Karpas-422 (cell line): ENCODE measurements around the gene ALS2CL. TPM values are rescaled to one million over a fixed set of nuclear protein-coding genes. Genes with fewer than 3 reads are reported as not detected.

Source experiments
- DNase-seq: peaks from one replicate; pipeline ENCODE4 v3.0.0-alpha.2; 2015
- H2AFZ ChIP-seq: fragments of 200-600 bp; sonication (generic); 2 replicates; pipeline ENCODE4 v1.6.1; 2014; ENCODE audit warnings: antibody characterized with exemption, low read length, mixed read lengths
- H3K27ac ChIP-seq: fragments of 200-600 bp; sonication (generic); 2 replicates; pipeline ENCODE4 v1.5.1; 2014; ENCODE audit warnings: mild to moderate bottlenecking, low read length, moderate library complexity
- H3K27me3 ChIP-seq: fragments of 200-600 bp; sonication (generic); 2 replicates; pipeline ENCODE4 v1.6.1; 2014; ENCODE audit warnings: low read length, mixed read lengths
- H3K36me3 ChIP-seq: fragments of 200-600 bp; sonication (generic); 2 replicates; pipeline ENCODE4 v1.6.1; 2014; ENCODE audit warnings: low read length, mixed read lengths; ENCODE audit not compliant: insufficient read depth
- H3K4me1 ChIP-seq: fragments of 200-600 bp; sonication (generic); 2 replicates; pipeline ENCODE4 v1.6.1; 2014; ENCODE audit warnings: mild to moderate bottlenecking, low read length, mixed read lengths
- H3K4me2 ChIP-seq: fragments of 200-600 bp; sonication (generic); 2 replicates; pipeline ENCODE4 v1.6.1; 2014; ENCODE audit warnings: low read length, low read depth, mild to moderate bottlenecking; ENCODE audit not compliant: poor library complexity, severe bottlenecking
- H3K4me3 ChIP-seq: fragments of 200-600 bp; sonication (generic); 2 replicates; pipeline ENCODE4 v1.5.1; 2014; ENCODE audit warnings: mild to moderate bottlenecking, antibody characterized with exemption, low read length, mixed read lengths
- H3K79me2 ChIP-seq: fragments of 200-600 bp; sonication (generic); 2 replicates; pipeline ENCODE4 v1.6.1; 2014; ENCODE audit warnings: mild to moderate bottlenecking, low read length, mixed read lengths
- H3K9ac ChIP-seq: fragments of 200-600 bp; sonication (generic); 2 replicates; pipeline ENCODE4 v1.6.0; 2014; ENCODE audit warnings: low read length
- H3K9me2 ChIP-seq: fragments of 200-600 bp; sonication (generic), shearing (Covaris generic); replicated peaks from 2 replicates; pipeline ENCODE4 v1.6.0; 2014; ENCODE audit warnings: mild to moderate bottlenecking, low read length, moderate library complexity; ENCODE audit not compliant: insufficient read depth
- H3K9me3 ChIP-seq: fragments of 300-700, 200-600 bp; sonication (generic); 2 replicates; pipeline ENCODE4 v1.6.1; 2014; ENCODE audit warnings: low read length, mixed read lengths
- H4K20me1 ChIP-seq: fragments of 200-600 bp; sonication (generic); 2 replicates; pipeline ENCODE4 v1.6.1; 2014; ENCODE audit warnings: mild to moderate bottlenecking, antibody characterized with exemption, low read length, low read depth; ENCODE audit not compliant: insufficient read depth
- small RNA-seq: library from RNA; depleted of rRNA; stranded (forward); fragments of <200 nt; gene quantifications from one replicate; pipeline ENCODE3, GENCODE V24; 2014
- total RNA-seq: library from RNA; depleted of rRNA; stranded (reverse); fragments of >200 nt; shearing (Covaris generic); gene quantifications from 2 replicates; pipeline ENCODE4 v1.2.3, GENCODE V29; 2014; ENCODE audit warnings: low replicate concordance; rRNA removed

Gene ALS2CL
- total RNA-seq, 1 experiment from 2014 or later, result not detected

DNA sequence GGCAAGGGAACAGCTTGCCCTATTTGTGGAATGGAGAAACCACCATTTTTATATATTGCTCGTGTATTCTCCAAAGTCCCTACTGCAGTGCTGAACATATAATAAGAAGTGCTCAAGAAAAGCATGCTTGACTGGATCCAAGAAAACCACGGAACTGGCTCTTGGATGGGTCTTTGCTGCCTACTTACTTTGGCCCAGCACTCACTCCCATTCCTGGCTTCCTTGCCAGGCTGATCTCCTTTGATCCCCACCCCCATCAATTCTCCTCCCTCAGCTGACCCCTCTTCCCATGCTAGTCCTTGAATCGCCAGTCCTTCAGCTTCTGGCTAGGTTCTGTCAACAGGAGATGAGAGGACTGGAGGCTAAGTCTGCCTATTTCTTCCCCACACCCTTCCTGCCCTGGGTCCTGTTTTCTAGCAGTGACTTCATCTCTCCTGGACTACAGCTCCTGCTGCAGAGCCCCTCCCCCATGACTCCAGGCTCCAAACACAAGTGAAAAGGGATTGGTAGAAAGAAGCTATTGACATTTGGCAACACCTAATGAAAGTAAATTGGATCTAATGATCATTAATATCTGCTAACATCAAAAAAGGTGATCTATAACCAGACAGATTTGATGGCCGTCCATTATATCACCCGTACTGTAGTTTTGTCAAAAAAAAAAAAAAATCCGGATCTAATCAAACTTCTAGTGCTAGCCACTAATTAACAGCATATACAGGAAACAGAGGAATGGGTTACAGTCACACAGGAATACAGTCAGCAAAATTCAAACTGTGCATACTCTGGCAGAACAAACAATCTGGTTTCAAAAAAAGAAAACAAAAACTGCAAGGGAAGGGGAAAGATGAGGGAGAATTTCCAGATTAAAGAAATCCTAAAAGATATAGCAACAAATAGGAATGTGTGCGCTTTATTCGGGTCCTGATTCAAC lies 73.4 kb downstream of the ALS2CL start:
- Histone ChIP-seq H3K27ac (no peak overlapping the region), H3K79me2 (no peaks in the 10 kb centered on the region), H3K9me3 (no peaks in the 10 kb centered on the region), H3K9ac (no peak overlapping the region), H3K36me3 (no peaks in the 10 kb centered on the region), H3K9me2 (no peaks in the 10 kb centered on the region), H3K4me2 (no peak overlapping the region), H3K4me3 (no peak overlapping the region), H3K27me3 (no peaks in the 10 kb centered on the region), H4K20me1 (no peaks in the 10 kb centered on the region), H3K4me1 (no peaks in the 10 kb centered on the region), H2AFZ (no peak overlapping the region)
- DNase-seq, result no peak

Small RNA genes within 50 kb of the gene (small RNA-seq; reads per million reads assigned to genes)
- not detected for gene RF00591

Other genes with a start within 250 kb of the ALS2CL start
- gene LTF, start 228.8 kb downstream of the ALS2CL start, total RNA-seq, result not detected in 2 replicates
- gene RTP3, start 195.7 kb downstream of the ALS2CL start, total RNA-seq, result not detected in 2 replicates
- not detected in 2 replicates for gene LRRC2, start 127.4 kb downstream of the ALS2CL start, total RNA-seq
- not detected in 2 replicates for gene FAM240A, start 81.2 kb downstream of the ALS2CL start, total RNA-seq
- gene TMIE, start 7.7 kb upstream of the ALS2CL start, total RNA-seq, result not detected in 2 replicates
- gene PRSS50, start 24.2 kb upstream of the ALS2CL start, total RNA-seq, result not detected in 2 replicates
- gene MYL3, start 169.8 kb upstream of the ALS2CL start, total RNA-seq, result not detected in 2 replicates
- gene PTH1R, start 184.0 kb upstream of the ALS2CL start, total RNA-seq, result not detected in 2 replicates